ENCODE measurements around the gene RPS27L. TPM values are rescaled to one million over a fixed set of nuclear protein-coding genes. Genes with fewer than 3 reads are reported as not detected.
A peak's percentile ranks its signal among the peaks of the same experiment; 100 is the strongest.

Gene RPS27L
- total and polyA plus RNA-seq, 2 donors (not counting 1 experiment from before 2014, with no cell fraction given), result 481 to 482 TPM

DNA sequence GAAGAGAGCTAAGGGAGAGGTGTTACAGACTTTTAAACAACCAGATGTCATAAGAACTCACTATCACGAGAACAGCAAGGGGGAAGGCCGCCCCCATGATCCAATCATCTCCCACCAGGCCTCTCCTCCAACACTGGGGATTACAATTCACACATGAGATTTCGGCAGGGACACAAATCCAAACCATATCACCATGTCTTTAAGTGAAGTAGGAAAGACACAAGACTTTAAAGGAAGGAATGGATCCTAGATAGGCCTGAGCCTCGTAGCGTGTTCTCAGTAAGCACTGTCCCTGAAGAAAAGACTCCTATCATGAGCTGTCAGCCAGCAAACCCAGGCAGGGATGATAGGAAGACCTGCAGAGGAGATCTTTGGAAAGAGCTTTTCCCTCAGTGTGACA is 15.1 kb upstream of the RPS27L start:
- no peaks in the 10 kb centered on the region for H3K79me2 ChIP-seq (ENCODE audit: control insufficient read depth, insufficient read depth, low read length)
- no peaks in the 10 kb centered on the region for H3K4me1 ChIP-seq (ENCODE audit: control insufficient read depth, extremely low read depth, insufficient read depth, low read length)
- H3K4me2 ChIP-seq (ENCODE audit: extremely low read depth, insufficient read depth, low read length), result no peak overlapping the region
- no peak overlapping the region for H3K27ac ChIP-seq (ENCODE audit: insufficient read depth, low read length)
- H4K20me1 ChIP-seq (ENCODE audit: control insufficient read depth, extremely low read depth, insufficient read depth, low read length), result no peaks in the 10 kb centered on the region
- no peak for TF ChIP-seq EZH2 (IDR thresholded peaks at IDR 0.05; ENCODE audit: low read length, missing control alignments)
- TF ChIP-seq, protein P1, sequence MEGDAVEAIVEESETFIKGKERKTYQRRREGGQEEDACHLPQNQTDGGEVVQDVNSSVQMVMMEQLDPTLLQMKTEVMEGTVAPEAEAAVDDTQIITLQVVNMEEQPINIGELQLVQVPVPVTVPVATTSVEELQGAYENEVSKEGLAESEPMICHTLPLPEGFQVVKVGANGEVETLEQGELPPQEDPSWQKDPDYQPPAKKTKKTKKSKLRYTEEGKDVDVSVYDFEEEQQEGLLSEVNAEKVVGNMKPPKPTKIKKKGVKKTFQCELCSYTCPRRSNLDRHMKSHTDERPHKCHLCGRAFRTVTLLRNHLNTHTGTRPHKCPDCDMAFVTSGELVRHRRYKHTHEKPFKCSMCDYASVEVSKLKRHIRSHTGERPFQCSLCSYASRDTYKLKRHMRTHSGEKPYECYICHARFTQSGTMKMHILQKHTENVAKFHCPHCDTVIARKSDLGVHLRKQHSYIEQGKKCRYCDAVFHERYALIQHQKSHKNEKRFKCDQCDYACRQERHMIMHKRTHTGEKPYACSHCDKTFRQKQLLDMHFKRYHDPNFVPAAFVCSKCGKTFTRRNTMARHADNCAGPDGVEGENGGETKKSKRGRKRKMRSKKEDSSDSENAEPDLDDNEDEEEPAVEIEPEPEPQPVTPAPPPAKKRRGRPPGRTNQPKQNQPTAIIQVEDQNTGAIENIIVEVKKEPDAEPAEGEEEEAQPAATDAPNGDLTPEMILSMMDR (conservative IDR thresholded peaks at IDR 0.05 in 1 of 2, IDR thresholded peaks at IDR 0.05 in 1 of 2; ENCODE audit: low read depth in 1 of 2, low read length in 2 of 2), result no peak
- no peak overlapping the region for H3K4me3 ChIP-seq (replicated peaks in 1 of 4; ENCODE audit: control extremely low read depth in 1 of 4, insufficient read depth in 1 of 4, low read depth in 3 of 4, low read length in 4 of 4)
- H2AFZ ChIP-seq (ENCODE audit: low read length), result no peak overlapping the region
- H3K9me3 ChIP-seq (ENCODE audit: control insufficient read depth, insufficient read depth, low read depth, low read length), result no peaks in the 10 kb centered on the region
- no peak overlapping the region for H3K9ac ChIP-seq (ENCODE audit: insufficient read depth, low read length)
- H3K36me3 ChIP-seq (ENCODE audit: control insufficient read depth, insufficient read depth, low read length), result no peaks in the 10 kb centered on the region
- DNase-seq (ENCODE audit: low read depth in 2 of 2), result no peak
- no peaks in the 10 kb centered on the region for H3K27me3 ChIP-seq (ENCODE audit: control insufficient read depth, insufficient read depth, low read length)

DNA sequence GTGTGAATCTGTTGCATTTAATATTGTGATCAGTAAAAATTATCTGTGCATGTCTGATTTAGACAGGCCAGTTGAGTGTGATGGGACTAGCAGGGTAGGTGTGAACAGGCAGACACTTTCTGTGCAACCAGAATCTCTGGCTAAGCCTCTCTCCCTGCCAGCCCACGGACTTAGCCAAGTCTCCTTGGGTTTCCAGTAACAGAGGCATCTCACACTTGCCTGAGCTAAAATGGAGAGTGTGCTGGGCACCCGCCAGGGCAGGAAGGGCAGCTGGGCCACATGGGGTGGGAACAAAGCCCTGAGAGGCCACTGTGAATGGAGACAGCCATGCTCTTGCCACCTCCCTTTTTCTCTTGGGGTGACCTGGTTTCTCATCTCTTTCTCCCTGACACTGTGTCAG is 12.5 kb upstream of the RPS27L start:
- Histone ChIP-seq H3K9ac (ENCODE audit: insufficient read depth, low read length) (no peak overlapping the region), H3K4me1 (ENCODE audit: control insufficient read depth, extremely low read depth, insufficient read depth, low read length) (peaks cover 3% of the 10 kb centered on the region), H3K27ac (ENCODE audit: insufficient read depth, low read length) (no peak overlapping the region), H2AFZ (ENCODE audit: low read length) (no peak overlapping the region), H4K20me1 (ENCODE audit: control insufficient read depth, extremely low read depth, insufficient read depth, low read length) (no peaks in the 10 kb centered on the region), H3K4me2 (ENCODE audit: extremely low read depth, insufficient read depth, low read length) (no peak overlapping the region), H3K79me2 (ENCODE audit: control insufficient read depth, insufficient read depth, low read length) (no peaks in the 10 kb centered on the region), H3K36me3 (ENCODE audit: control insufficient read depth, insufficient read depth, low read length) (no peaks in the 10 kb centered on the region), H3K4me3 (replicated peaks in 1 of 4; ENCODE audit: control extremely low read depth in 1 of 4, insufficient read depth in 1 of 4, low read depth in 3 of 4, low read length in 4 of 4) (no peak overlapping the region), H3K9me3 (ENCODE audit: control insufficient read depth, insufficient read depth, low read depth, low read length) (no peaks in the 10 kb centered on the region), H3K27me3 (ENCODE audit: control insufficient read depth, insufficient read depth, low read length) (no peaks in the 10 kb centered on the region)
- TF ChIP-seq EZH2 (IDR thresholded peaks at IDR 0.05; ENCODE audit: low read length, missing control alignments), result no peak
- TF ChIP-seq, protein P1 (conservative IDR thresholded peaks at IDR 0.05 in 1 of 2, IDR thresholded peaks at IDR 0.05 in 1 of 2; ENCODE audit: low read depth in 1 of 2, low read length in 2 of 2), result no peak
- no peak for DNase-seq (ENCODE audit: low read depth in 2 of 2)

DNA sequence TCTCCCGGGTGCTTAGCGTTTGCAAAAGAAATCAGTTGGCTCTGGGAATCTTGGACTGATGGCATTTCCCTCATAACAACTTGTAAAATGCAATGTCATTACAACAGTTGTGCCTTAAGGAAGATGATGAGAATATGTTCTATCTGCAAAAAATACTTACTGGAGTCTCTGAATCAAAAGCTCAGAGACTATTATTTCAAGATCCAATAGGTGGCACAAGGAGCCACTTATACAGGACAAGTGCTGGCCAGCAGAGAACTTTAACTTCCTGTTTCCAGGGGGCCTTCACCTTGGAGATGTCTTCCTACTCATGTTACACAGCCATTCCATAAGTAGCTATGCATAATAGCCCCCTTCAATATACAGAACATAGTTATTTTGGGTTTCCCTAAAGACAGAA is 8.9 kb upstream of the RPS27L start:
- H2AFZ ChIP-seq (ENCODE audit: low read length), result no peak overlapping the region
- no peak overlapping the region for H3K4me3 ChIP-seq (replicated peaks in 1 of 4; ENCODE audit: control extremely low read depth in 1 of 4, insufficient read depth in 1 of 4, low read depth in 3 of 4, low read length in 4 of 4)
- no peak for DNase-seq (ENCODE audit: low read depth in 2 of 2)
- H3K4me1 ChIP-seq (ENCODE audit: control insufficient read depth, extremely low read depth, insufficient read depth, low read length), result peaks cover 3% of the 10 kb centered on the region
- H3K36me3 ChIP-seq (ENCODE audit: control insufficient read depth, insufficient read depth, low read length), result no peaks in the 10 kb centered on the region
- TF ChIP-seq EZH2 (IDR thresholded peaks at IDR 0.05; ENCODE audit: low read length, missing control alignments), result no peak
- TF ChIP-seq, protein P1 (conservative IDR thresholded peaks at IDR 0.05 in 1 of 2, IDR thresholded peaks at IDR 0.05 in 1 of 2; ENCODE audit: low read depth in 1 of 2, low read length in 2 of 2), result peak in 1 of 2 donors; percentile 5
- H3K4me2 ChIP-seq (ENCODE audit: extremely low read depth, insufficient read depth, low read length), result no peak overlapping the region
- H3K79me2 ChIP-seq (ENCODE audit: control insufficient read depth, insufficient read depth, low read length), result no peaks in the 10 kb centered on the region
- H3K27ac ChIP-seq (ENCODE audit: insufficient read depth, low read length), result no peak overlapping the region
- no peaks in the 10 kb centered on the region for H4K20me1 ChIP-seq (ENCODE audit: control insufficient read depth, extremely low read depth, insufficient read depth, low read length)
- no peaks in the 10 kb centered on the region for H3K27me3 ChIP-seq (ENCODE audit: control insufficient read depth, insufficient read depth, low read length)
- H3K9me3 ChIP-seq (ENCODE audit: control insufficient read depth, insufficient read depth, low read depth, low read length), result no peaks in the 10 kb centered on the region
- no peak overlapping the region for H3K9ac ChIP-seq (ENCODE audit: insufficient read depth, low read length)
